Measurements from ENCODE around the gene CNR2. TPM values are rescaled to one million over a fixed set of nuclear protein-coding genes. Genes with fewer than 3 reads are reported as not detected.
"Not testable (repeated sequence)": the region's sequence is repeated elsewhere in the genome, so short reads cannot be mapped to it uniquely, and the experiment has no call there.

The CNR2 gene
- polyA plus RNA-seq, 3 donors, result 0.03 to 0.12 (median 0.11) TPM

DNA sequence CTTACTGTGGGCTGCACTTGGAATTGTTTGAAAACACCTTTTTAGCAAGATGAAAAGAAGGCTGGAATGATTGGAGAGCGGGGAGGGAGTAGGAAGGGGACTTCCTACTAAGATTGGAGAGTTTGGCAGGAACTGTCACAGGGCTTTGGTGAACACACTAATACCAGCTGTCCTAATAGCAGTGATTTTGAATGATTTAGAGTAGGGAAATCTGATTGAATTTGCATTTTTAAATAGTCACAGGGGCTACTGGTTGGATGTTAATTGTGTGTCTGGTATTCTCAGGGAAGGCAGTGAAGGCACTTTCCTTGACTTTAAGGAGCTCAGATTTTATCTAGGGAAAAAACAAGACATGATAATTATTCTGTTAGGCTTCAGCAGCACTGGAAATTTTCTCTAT lies 85.4 kb downstream of the CNR2 start:
- no peak overlapping the region for H3K4me3 Mint-ChIP-seq
- intact Hi-C loops (cut with micrococcal nuclease), result no loop called here
- 100% methylated on average over 1 of the region's 1 CpG for WGBS (ENCODE audit: insufficient coverage)

DNA sequence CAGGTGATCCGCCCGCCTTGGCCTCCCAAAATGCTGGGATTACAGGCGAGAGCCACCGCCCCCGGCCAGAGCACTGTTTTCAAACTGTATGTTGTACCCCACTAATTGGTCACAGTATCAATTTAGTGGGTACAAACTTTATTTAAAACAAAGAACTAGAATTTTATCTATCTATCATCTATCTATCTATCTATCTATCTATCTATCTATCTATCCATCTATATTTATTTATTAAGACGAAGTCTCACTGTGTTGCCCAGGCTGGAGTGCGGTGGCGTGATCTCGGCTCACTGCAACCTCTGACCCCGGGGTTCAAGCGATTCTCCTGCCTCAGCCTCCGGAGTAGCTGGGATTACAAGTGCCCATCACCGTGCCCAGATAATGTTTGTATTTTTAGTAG lies 86.6 kb downstream of the CNR2 start:
- H3K9me3 Mint-ChIP-seq; H3K9ac ChIP-seq (ENCODE audit: insufficient read depth, low read length, poor library complexity, severe bottlenecking); H4K20me1 ChIP-seq (ENCODE audit: insufficient read depth, low read length); H3K9me3 ChIP-seq (replicated peaks in 1 of 2; ENCODE audit: control insufficient read depth in 1 of 2, insufficient read depth in 1 of 2, low read length in 2 of 2); H3K27me3 Mint-ChIP-seq (ENCODE audit: low read depth in 3 of 3); H3K4me3 Mint-ChIP-seq; H2AFZ ChIP-seq (ENCODE audit: insufficient read depth, low read depth, low read length, poor library complexity, severe bottlenecking); H3K36me3 Mint-ChIP-seq; H3K4me3 ChIP-seq (replicated peaks in 1 of 3; ENCODE audit: low read depth in 2 of 3, low read length in 3 of 3); DNase-seq; H3K27ac ChIP-seq (ENCODE audit: low read depth in 1 of 2, low read length in 2 of 2); H3K36me3 ChIP-seq (replicated peaks in 1 of 2; ENCODE audit: control insufficient read depth in 1 of 2, insufficient read depth in 2 of 2, low read length in 2 of 2); H3K4me2 ChIP-seq (replicated peaks; ENCODE audit: extremely low read depth, low read length, poor library complexity, severe bottlenecking); H3K27me3 ChIP-seq (ENCODE audit: control insufficient read depth in 2 of 2, insufficient read depth in 2 of 2, low read length in 2 of 2); H3K27ac Mint-ChIP-seq; intact Hi-C loops (cut with micrococcal nuclease): not testable (repeated sequence)
- WGBS (ENCODE audit: insufficient coverage), result 100% methylated on average over 7 of the region's 13 CpGs
- H3K4me1 ChIP-seq (ENCODE audit: control insufficient read depth in 1 of 2, insufficient read depth in 2 of 2, low read length in 2 of 2), result peaks cover 10 to 19% of the 10 kb centered on the region in 2 donors
- H3K4me1 Mint-ChIP-seq, result peaks cover 22% of the 10 kb centered on the region
- H3K79me2 ChIP-seq (ENCODE audit: insufficient read depth, low read length), result peaks cover 15% of the 10 kb centered on the region

More for the DNA sequence above, 85.4 kb downstream of the CNR2 start:
- TF ChIP-seq, protein P1, sequence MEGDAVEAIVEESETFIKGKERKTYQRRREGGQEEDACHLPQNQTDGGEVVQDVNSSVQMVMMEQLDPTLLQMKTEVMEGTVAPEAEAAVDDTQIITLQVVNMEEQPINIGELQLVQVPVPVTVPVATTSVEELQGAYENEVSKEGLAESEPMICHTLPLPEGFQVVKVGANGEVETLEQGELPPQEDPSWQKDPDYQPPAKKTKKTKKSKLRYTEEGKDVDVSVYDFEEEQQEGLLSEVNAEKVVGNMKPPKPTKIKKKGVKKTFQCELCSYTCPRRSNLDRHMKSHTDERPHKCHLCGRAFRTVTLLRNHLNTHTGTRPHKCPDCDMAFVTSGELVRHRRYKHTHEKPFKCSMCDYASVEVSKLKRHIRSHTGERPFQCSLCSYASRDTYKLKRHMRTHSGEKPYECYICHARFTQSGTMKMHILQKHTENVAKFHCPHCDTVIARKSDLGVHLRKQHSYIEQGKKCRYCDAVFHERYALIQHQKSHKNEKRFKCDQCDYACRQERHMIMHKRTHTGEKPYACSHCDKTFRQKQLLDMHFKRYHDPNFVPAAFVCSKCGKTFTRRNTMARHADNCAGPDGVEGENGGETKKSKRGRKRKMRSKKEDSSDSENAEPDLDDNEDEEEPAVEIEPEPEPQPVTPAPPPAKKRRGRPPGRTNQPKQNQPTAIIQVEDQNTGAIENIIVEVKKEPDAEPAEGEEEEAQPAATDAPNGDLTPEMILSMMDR (IDR thresholded peaks at IDR 0.05), result no peak
- no peak overlapping the region for H3K9ac ChIP-seq (ENCODE audit: insufficient read depth, low read length, poor library complexity, severe bottlenecking)
- peaks cover 20% of the 10 kb centered on the region for H3K4me1 Mint-ChIP-seq
- peaks cover 0 to 2% (median 0%) of the 10 kb centered on the region in 3 donors for H3K27me3 Mint-ChIP-seq (ENCODE audit: low read depth in 3 of 3)
- H4K20me1 ChIP-seq (ENCODE audit: insufficient read depth, low read length), result no peaks in the 10 kb centered on the region
- peaks cover 15% of the 10 kb centered on the region for H3K79me2 ChIP-seq (ENCODE audit: insufficient read depth, low read length)
- H3K4me3 ChIP-seq (replicated peaks in 1 of 3; ENCODE audit: low read depth in 2 of 3, low read length in 3 of 3), result no peak overlapping the region
- no peak for DNase-seq
- no peaks in the 10 kb centered on the region for H3K27me3 ChIP-seq (ENCODE audit: control insufficient read depth in 2 of 2, insufficient read depth in 2 of 2, low read length in 2 of 2)
- no peaks in the 10 kb centered on the region for H3K36me3 Mint-ChIP-seq
- no peak overlapping the region for H3K4me2 ChIP-seq (replicated peaks; ENCODE audit: extremely low read depth, low read length, poor library complexity, severe bottlenecking)
- no peak overlapping the region for H3K27ac ChIP-seq (ENCODE audit: low read depth in 1 of 2, low read length in 2 of 2)
- H3K9me3 Mint-ChIP-seq, result no peaks in the 10 kb centered on the region
- H2AFZ ChIP-seq (ENCODE audit: insufficient read depth, low read depth, low read length, poor library complexity, severe bottlenecking), result peak overlapping the region; percentile 21
- no peaks in the 10 kb centered on the region for H3K9me3 ChIP-seq (replicated peaks in 1 of 2; ENCODE audit: control insufficient read depth in 1 of 2, insufficient read depth in 1 of 2, low read length in 2 of 2)
- no peak overlapping the region for H3K27ac Mint-ChIP-seq
- peaks cover 10 to 19% of the 10 kb centered on the region in 2 donors for H3K4me1 ChIP-seq (ENCODE audit: control insufficient read depth in 1 of 2, insufficient read depth in 2 of 2, low read length in 2 of 2)
- no peaks in the 10 kb centered on the region for H3K36me3 ChIP-seq (replicated peaks in 1 of 2; ENCODE audit: control insufficient read depth in 1 of 2, insufficient read depth in 2 of 2, low read length in 2 of 2)
